Astrocyte (in vitro differentiated cells and primary cell): Measurements from ENCODE around the gene CRHR2.

Experiments
- CTCF ChIP-seq: IDR thresholded peaks from 2 replicates; pipeline ENCODE4 v1.5.1; 2011; ENCODE audit warnings: low read depth, mild to moderate bottlenecking, inconsistent platforms, low read length, moderate library complexity; ENCODE audit not compliant: insufficient read depth
- EZH2 ChIP-seq: IDR thresholded peaks from 2 replicates; pipeline ENCODE4 v1.6.1; 2012; ENCODE audit warnings: mild to moderate bottlenecking, low read length, inconsistent platforms; ENCODE audit not compliant: insufficient read depth

GRCh38 chr7:30644286-30644955 is 37.8 kb downstream of the CRHR2 start:
- TF ChIP-seq CTCF (no peak), EZH2 (no peak)
